GM19463 (cell line): ENCODE measurements around the gene GRIPAP1.

Experiments used
- ATAC-seq: cut with Tn5 transposase; IDR thresholded peaks from one replicate; pipeline ENCODE4 v1.9.1; 2021; ENCODE audit warnings: mild to moderate bottlenecking, moderate library complexity; ENCODE audit not compliant: unreplicated experiment

GRIPAP1 gene

DNA sequence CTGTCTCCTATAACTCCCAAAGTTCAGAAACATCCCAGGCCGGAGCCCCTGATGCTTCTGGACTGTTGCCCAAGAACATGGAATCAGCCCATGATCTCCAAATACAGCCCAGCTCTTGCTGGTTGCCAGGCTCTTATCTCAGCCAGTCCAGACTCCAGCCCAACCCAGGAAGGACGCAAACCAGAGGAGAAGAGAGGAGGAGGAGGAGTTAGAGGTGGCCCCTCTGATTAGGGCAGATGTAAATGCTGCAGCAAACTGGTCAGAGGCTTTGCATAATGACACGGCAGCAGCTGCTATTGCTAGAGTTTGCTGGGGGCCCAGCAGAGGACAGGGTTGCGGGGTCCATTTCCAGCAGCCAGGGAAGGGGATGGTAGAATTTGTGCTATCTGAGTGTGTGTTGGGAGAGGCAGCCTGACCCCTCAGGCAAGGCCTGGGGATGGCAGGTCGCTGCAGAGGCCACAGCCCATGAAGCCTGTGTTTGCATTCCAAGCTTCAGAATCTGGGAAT lies 40.4 kb downstream of the GRIPAP1 start:
- no peak for ATAC-seq

DNA sequence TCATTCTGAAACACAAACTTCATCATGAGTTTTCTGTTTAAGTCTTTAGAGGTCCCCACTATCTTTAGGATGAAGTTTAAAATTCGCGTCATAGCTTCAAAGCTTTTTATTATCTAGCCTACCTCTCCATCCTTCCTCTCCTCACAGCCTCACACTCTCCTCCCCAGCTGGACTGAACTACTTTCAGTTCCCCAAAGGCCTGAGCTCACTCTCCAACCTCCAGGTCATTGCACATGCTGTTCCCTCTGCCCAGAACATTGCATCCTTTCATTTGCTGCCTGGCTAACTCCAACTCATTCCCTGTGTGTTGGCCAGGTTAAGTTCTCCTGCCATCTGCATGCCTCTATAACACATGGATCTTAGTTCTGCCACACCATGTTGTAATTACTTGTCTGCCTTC lies 41.8 kb downstream of the GRIPAP1 start:
- ATAC-seq: no peak

DNA sequence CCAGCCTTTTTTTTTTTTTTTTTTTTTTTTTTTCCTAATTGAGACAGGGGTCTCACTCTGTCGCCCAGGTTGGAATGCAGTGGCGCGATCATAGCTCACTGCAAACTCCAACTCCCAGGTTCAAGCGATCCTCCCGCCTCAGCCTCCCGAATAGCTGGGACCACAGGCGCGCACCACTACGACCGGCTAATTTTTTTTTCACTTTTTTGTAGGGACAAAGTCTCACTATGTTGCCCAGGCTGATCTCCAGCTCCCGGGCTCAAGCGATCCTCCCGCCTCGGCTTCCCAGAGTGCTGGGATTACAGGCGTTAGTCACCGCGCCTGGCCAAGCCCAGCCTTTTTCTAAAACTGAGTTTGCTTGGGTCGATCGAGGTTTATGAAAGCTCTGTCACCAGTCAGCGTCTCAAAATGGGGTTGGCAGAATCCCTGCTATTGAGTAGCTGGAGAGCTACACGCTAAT lies 43.4 kb downstream of the GRIPAP1 start:
- no peak for ATAC-seq

DNA sequence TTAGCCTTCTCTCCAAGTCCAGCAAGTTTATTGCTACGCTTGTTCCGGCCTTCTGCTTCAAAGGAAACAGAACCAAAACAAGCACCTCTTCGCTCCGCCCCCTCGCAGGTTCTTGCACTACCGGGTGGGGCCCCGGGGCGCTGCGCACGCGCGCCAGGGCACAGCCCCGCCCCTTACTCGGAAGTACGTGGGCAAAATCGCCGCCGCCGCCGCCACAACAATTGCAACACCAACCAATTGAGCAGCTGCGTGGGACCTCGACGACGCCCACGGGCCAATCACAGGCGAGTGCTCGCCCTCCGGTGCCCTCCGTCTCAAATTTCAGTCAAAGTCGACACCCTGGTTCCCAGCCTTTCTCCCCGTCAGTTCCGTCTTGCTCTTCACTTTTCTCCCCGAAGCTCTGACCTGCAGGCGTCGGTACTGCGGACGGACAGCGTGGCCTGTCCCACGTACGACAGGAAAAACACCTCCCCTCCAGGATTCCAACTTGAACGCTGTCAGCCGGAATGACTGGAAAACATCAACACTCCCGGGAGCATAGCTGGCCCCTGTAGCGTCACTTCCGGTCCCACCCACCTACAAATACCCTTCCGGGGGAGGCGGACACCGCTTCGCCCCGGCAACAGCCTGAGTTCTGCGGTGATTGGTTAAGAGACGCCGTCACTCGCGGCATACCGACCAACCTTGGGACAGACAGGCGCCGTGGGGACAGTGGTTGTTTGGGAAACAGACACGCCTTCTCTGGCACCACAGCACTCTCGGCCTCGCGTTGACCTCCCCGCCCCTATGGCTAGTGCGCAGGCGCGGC lies 44.0 kb downstream of the GRIPAP1 start:
- peak; percentile 76 for ATAC-seq

DNA sequence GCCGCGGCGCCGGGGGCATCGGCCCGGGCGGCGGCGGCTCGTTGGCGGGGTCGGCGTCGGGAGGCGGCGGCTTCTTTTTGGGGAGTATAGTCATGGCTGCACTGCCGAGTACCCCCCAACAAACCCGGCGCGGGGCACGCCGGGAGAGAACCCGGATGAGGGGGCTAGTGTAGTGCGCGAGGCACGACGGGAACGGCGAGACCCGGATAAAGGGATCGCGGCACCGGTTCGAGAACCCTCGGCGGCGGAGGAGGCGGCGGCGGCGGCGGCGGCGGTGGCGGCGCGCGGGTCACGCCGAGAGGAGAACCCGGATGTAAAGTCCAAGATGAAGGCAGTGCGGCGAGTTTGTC lies 44.6 kb downstream of the GRIPAP1 start, which contains the start of gene OTUD5:
OTUD5 (minus strand) TSS at position 131 of the 350 bp plus-strand sequence; CDS start at position 94, 37 bp downstream.
- ATAC-seq: peak; percentile 35

DNA sequence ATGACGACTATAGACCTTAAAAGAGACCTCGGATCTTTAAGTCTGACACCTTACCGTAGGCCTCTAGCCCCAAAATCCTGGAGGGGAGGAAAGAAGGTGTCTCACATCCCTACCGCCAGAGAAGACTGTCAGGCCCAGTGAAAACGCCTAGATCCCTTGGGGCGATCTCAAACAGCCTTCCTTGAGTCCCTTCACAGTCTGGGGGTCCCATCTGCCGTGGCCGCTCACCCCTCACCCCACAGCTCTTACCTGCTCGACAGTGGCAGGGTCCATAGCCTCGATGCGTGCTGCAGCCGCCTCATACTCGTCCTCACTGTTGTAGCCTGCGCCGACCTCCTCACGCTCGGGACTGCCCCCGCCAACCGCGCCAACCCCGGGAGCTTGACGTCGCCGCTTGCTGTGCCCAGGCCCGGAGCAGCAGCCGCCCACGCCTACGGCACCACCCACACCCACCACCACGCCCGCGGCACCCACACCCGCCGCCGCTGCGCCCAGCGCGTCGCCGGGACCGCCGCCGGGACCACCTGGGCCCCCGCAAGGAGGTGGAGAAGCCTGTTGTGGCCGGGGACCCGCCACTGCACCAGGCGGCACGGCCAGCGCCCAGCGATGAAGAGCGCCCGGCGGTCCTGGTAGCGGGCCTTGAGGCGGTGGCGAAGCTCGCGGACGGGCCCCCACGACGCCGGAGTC lies 45.2 kb downstream of the GRIPAP1 start:
- no peak for ATAC-seq

DNA sequence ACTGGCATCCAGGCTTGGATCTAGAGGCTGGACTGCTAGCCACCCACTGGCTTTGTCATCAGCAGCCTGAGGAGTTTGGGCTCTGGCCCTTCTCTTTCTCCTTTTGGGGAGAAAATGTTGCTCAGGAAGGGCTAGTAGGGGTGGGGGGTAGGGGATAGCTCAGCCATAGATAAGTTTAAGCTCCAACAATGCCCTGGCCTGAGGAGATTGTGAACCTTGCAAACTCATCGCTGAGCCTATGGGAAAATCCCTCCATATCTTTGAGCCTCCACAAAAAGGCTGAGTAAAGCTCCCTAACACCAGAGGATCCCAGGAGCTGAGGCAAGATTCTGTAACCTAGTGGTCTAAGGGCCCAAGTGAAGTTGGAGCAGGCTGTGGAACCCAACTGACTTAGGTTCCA lies 53.5 kb downstream of the GRIPAP1 start:
- ATAC-seq: no peak

DNA sequence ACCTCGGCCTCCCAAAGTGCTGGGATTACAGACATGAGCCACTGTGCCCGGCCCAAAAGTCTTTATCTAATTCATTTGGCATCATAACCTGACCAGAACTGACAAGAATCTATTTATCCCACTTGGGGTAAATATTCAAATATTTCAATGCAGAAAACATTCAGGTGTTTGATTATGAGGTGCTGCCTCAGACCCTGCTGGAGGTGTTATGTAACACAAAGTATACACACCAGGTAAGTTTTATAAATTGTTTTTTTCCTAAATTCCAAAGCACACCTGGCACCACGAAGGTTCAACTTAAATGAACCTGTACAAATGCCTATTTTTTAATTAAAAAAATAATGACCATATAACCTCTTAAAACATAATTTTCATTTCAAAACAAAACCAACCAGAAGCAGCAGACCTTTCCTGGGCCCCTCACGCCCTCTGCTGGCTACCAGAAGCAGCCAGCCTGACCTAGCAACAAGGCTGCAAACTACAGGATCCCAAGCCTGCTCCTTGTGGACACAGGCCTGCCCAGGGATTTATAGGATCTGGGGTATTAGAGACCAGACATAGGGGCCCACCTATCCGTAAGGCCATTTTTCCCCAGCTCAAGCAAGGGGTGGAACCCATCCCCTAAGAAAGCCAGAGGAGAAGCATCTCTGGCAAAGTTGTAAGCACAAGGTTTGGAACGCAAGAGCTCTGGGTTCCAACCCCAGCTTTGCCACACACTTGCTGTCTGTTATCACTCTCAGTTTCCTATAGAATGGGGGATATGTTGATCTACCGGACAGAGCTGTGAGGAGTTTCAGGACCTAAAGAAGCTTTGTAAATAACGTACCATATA lies 56.3 kb downstream of the GRIPAP1 start:
- no peak for ATAC-seq

DNA sequence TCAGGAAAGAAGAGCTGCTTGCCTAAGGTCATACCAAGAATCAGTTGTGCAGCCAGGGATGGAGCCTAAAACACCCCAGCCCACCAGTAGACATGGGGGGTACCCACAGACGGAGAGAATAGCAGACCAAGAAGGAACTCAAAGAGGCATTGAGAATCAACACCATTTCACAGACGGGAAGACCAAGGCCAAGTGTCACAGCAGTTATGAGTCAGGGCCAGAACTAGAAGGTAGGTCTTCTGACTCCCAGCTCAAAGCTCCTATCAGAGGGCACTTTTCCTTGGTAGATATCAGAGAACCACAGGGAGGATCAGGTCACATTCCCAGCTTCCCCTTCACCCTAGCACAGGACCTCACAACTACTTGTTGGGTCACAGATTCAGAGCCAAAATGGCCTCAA lies 59.2 kb downstream of the GRIPAP1 start:
- ATAC-seq: no peak

DNA sequence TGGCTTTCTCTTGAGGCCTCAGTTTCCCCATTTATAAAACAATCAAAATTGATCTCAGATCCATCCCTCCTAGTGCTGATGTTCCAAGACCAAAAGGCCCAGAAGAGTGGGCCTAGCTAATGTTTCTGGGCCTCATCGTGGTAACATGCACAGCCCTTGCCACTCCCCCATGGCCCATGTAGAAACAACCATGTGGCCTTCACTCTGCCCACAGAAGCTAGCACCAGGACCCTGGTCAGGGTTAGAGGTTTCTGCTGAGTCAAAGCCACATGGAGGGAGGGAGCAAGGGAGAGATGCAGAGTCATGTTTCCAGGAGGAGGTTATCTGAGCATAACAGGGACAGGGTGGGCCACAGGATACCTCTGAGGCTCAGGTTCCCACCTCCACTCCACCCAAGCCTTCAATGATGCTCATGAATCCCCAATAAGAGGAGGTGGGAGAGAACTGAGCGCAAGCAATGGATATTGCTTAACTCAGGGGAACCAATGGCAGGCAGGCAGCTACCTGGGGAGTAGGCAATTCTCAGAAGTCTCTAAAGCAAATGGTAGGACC lies 61.6 kb downstream of the GRIPAP1 start:
- no peak for ATAC-seq

DNA sequence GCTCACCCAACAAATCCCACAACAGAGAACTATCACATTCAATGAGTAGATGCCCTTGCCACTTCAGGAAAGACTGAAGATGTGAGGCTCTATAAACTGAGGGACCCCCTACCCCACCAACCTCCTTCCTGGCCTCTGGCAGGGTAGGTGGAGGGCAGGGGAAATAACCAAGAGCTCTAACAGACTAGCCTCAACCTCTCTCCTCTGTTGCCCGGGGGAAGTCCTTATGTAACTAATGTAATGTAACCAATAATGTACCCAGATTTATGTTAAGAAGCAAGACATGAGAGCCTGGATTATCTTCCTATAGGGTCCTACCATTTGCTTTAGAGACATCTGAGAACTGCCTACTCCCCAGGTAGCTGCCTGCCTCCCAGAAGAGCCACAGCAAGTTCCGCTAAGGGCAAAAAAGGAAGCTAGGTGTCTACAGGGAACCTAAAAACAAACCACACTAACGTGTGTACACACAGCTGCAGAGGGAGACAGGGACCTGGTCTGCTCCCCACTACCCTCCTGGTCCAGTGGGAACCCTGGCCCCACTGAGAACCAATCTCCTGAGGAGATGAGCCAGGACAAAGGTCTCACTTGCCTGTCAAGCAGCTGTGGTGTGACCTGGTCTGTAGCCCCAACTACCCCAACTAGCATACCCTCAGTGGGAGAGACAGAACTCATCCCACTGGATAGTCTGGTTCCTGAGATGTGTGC lies 62.4 kb downstream of the GRIPAP1 start:
- ATAC-seq: no peak

DNA sequence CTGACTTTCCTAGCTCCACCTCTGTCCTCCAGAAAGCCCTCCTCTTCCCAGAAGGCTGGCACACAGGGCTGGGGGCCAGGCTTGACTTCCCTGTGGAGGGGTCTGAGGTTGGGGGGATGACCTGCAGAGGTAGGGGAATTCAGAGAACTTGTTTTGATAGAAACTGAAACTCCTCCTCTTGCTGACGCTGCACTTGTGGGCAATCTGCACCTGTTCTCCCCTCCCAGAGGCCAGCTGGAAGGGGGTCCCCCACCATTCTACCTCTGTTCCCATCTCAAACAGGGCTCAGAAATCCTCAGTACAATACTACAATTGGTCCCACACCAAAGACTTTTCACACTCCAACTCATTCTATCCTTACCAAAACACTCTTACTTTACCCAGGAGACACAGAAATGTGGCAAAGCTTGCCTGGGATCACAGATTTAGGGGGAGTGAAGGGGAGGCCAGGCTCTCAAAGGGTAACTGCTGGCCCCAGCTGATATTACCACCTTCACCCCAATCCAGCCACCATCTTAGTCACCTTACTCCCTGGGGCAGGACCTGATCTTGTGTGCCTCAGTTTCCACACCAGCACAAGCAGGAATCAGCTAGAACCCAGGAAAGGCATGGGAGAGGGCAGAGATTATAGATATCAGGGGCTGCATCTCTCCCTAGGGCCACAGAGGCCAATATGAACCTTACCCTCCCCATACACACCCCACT lies 63.2 kb downstream of the GRIPAP1 start:
- peak; percentile 52 for ATAC-seq

DNA sequence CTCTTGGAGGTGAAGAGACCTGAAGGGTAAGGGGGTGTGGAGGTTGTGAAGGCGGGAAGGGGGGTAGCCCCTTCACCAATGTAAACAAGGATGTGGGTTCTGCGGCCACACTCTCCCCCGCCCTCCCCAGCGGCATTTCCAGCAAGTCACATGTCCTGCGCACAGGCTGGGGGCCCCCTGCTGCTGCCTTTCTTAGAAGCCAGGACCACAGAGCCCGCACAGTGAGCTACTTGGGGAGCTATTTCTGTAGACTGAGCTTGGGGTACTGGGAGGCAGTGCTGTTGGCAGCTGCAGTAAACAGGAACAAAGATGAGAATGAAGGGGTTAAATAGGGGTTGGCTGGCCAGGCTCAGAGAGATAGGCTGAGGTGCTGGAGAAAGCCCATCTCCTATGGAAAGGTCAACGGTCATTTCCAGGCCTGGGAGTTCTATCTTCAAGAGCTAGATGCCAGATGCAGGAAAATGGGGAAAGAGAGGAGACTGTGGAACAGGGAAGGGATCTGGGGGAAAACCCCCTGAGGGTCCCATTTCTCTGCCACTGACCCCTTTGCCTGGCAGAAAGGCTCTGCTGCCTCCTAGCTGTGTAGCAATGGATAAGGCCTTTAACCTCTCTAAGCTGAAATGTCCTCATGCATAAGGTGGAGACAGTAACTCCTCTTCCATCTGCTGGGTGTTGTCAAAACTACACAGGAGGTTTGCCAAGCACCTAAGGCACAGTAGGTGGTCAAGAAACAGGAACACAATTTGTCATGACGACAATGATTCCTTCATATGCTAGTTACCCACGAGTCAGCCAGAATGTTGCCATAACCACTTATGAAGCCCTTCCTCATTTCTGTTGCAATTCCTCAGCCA lies 64.8 kb downstream of the GRIPAP1 start:
- ATAC-seq: peak; percentile 64

DNA sequence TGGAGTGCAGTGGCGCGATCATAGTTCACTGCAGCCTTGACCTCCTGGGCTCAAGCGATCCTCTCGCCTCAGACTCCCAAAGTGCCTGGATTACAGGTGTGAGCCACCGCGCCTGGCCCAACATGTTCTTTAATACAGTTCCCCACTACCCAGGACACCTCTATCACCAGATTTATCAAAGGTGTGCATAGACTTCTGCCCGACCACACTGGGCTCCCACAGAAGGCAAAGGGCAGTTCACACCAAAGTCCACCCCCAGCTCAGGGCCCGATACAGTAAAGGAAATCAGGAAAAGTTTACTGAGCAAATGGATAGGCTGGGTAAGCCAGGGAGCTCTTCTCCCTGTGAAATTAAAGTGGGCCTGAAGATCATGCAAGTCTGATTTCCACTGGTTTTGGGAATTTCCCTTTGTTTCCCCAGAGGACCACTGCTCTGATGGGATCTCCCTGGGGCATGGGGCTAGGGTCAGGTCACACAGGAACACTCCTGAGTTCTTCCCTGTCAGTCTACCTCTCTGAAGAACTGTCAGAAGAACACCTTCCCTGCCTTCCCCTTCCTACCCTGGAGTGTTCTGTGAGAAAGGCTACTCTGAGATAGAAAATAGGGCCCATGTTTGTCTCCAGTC lies 65.5 kb downstream of the GRIPAP1 start:
- ATAC-seq: no peak

DNA sequence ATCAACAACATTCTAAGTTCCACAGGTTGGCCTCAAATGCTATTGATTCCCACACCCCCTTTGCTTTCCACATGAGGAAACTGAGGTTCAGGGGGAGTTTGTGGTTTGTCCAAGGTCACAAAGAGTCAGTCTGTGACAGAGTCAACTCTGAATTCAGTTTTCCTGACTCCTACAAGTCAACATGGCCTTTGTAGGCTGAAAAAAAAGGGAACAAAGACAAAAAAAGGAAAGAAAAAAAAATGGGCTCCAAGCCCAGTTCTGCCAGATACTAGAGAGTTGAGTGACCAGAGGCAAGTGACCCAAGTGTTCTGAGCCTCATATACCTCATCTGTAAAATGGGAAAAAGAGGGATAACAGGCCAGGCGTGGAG lies 66.8 kb downstream of the GRIPAP1 start:
- no peak for ATAC-seq

DNA sequence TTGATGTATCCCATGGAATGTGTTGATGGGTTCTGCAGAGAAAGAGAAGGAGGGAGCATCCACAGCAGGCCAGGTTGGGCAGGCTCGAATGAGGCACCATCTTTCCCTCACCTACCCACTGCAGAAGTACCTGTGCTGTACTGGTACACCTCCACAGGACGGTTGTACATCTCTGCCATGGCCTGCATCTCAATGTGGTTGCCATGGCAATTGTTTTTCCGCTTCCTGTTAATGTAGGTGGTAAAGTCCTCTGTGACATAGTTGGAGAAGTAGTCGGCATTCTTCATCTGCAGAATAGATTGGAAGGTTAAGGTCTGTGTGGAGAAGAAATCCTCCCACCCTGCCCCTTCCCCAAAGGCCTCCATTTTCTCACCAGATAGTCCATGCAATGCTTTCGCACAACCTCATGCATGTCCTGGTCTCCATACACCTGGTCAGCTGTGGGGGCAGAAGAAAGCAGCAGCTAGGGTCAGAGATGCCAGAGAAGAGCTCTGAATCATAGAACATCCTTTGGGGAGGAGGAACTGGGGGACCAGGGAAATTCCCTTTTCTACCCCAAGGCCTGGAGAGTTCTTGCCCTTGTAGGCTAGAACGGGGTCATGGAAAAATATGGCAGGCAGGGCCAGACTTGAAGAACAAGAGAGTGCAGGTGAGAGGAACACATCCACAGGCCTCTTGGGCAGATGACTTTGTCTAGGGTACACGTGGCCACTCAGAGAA lies 67.3 kb downstream of the GRIPAP1 start:
- no peak for ATAC-seq

DNA sequence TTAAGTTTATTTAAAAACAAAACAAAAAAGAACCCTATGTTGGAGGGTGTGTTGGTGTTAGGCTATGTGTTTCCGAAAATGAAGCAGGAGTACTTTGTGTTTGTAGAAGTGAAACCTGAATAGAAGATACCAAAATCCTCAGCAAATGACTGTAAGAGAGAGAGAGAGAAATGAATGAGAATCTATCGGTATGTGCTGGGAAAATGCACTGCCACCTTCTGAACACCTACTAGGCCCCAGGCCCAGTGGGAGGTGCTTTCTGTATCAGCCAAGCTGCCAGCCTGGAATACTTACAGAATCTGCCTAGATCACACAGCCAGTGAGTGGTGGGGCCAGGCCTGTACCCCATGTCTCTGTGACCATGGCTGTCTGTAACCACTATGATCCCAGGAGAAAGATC lies 68.3 kb downstream of the GRIPAP1 start:
- ATAC-seq: no peak
